ENCODE data around the gene NME3. TPM values are rescaled to one million over a fixed set of nuclear protein-coding genes. Genes with fewer than 3 reads are reported as not detected.
A peak's percentile ranks its signal among the peaks of the same experiment; 100 is the strongest.

NME3 gene
- total RNA-seq, 1 donor from 2014 or later = 53.8 TPM

GRCh38 chr16:1818204-1818872 is 47.0 kb upstream of the NME3 start:
- peak; percentile 87 for DNase-seq (ENCODE audit: low spot score)
- Mint-ChIP-seq H3K27me3 (ENCODE audit: low read depth) (no peaks in the 10 kb centered on the region), H3K4me1 (ENCODE audit: low read depth) (peaks cover under 1% of the 10 kb centered on the region), H3K27ac (ENCODE audit: unreplicated experiment) (no peak overlapping the region), H3K9me3 (ENCODE audit: low read depth) (no peaks in the 10 kb centered on the region), H3K36me3 (ENCODE audit: low read depth) (peaks cover 6% of the 10 kb centered on the region), H3K4me3 (ENCODE audit: unreplicated experiment) (no peak overlapping the region)
- TF ChIP-seq, protein P1, sequence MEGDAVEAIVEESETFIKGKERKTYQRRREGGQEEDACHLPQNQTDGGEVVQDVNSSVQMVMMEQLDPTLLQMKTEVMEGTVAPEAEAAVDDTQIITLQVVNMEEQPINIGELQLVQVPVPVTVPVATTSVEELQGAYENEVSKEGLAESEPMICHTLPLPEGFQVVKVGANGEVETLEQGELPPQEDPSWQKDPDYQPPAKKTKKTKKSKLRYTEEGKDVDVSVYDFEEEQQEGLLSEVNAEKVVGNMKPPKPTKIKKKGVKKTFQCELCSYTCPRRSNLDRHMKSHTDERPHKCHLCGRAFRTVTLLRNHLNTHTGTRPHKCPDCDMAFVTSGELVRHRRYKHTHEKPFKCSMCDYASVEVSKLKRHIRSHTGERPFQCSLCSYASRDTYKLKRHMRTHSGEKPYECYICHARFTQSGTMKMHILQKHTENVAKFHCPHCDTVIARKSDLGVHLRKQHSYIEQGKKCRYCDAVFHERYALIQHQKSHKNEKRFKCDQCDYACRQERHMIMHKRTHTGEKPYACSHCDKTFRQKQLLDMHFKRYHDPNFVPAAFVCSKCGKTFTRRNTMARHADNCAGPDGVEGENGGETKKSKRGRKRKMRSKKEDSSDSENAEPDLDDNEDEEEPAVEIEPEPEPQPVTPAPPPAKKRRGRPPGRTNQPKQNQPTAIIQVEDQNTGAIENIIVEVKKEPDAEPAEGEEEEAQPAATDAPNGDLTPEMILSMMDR (IDR thresholded peaks at IDR 0.05) = no peak

DNA sequence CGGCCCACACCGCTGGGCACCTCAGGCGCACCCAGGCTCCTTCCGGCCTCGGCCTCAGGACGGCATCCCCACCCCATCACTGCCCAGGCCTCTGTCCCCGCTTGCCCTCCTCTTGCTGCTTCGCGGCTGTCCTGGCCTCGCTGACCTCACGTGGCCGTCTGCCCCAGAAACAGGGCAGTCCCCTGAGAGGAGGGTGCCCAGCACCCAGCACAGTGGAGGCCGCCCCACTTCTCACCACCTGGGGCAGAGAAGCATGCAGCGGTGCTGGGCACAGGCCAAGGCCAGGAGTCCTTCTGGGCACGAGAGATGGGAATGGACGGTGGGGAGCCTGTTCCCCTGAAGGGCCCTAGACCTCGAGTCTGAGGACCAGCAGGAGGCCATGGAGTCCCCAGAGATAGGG is 46.4 kb upstream of the NME3 start:
- Mint-ChIP-seq H3K9me3 (ENCODE audit: low read depth) (no peaks in the 10 kb centered on the region), H3K36me3 (ENCODE audit: low read depth) (peaks cover 6% of the 10 kb centered on the region), H3K27me3 (ENCODE audit: low read depth) (no peaks in the 10 kb centered on the region), H3K4me1 (ENCODE audit: low read depth) (peaks cover 7% of the 10 kb centered on the region), H3K27ac (ENCODE audit: unreplicated experiment) (no peak overlapping the region), H3K4me3 (ENCODE audit: unreplicated experiment) (no peak overlapping the region)
- TF ChIP-seq, protein P1 (IDR thresholded peaks at IDR 0.05) = no peak
- no peak for DNase-seq (ENCODE audit: low spot score)

- H3K9me3 Mint-ChIP-seq (ENCODE audit: low read depth) = no peaks in the 10 kb centered on the region
- peaks cover 12% of the 10 kb centered on the region for H3K4me1 Mint-ChIP-seq (ENCODE audit: low read depth)
- peaks cover 6% of the 10 kb centered on the region for H3K36me3 Mint-ChIP-seq (ENCODE audit: low read depth)
- TF ChIP-seq, protein P1 (IDR thresholded peaks at IDR 0.05) = no peak
- no peak overlapping the region for H3K27ac Mint-ChIP-seq (ENCODE audit: unreplicated experiment)
- H3K4me3 Mint-ChIP-seq (ENCODE audit: unreplicated experiment) = no peak overlapping the region
- DNase-seq (ENCODE audit: low spot score) = peak; percentile 78
- no peaks in the 10 kb centered on the region for H3K27me3 Mint-ChIP-seq (ENCODE audit: low read depth)
Observed at GRCh38 chr16:1817276-1817589, 45.9 kb upstream of the NME3 start.

DNA sequence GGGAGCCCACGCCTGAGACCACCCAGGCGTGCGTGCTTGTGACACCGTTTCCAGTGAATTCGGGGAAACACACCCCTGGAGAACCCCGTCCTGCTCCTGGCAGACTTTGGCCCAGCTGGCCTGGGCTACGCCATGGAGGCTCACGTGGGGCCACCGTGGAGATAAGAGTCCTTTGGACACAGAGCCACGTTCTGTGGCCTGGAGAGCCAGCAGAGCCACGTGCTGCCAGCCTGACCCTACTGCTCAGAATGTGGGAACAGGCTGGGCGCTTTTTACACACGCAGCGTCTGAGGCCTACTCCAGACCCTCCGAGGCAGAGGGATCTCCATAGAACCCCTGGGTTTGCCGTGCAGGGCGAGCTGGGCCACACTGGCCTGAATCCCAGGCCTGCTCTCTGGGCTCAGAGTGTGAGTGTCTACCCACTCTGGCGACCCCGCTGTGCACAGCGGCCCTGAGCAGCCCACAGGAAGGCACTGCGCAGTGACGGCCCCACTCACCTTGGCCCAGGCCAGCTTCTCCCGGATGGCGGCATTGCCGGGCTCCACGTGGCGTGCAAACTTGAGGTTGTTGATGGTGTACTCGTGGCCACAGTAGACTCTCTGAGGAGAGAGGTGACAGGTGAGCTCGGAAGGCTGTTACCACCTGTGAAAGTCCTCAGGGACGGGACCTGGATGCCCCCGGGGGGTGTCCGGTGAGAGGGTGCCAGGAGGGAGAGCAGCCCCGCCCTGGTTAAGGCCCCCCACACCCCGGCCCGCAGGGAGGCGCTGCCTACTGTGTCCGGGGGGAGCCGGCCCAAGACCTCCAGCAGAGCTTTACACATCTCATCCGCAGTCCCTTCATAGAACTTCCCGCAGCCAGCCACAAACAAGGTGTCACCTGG is 45.3 kb upstream of the NME3 start:
- peaks cover 12% of the 10 kb centered on the region for H3K4me1 Mint-ChIP-seq (ENCODE audit: low read depth)
- H3K36me3 Mint-ChIP-seq (ENCODE audit: low read depth) = peaks cover 6% of the 10 kb centered on the region
- no peak overlapping the region for H3K4me3 Mint-ChIP-seq (ENCODE audit: unreplicated experiment)
- TF ChIP-seq, protein P1 (IDR thresholded peaks at IDR 0.05) = no peak
- H3K27ac Mint-ChIP-seq (ENCODE audit: unreplicated experiment) = no peak overlapping the region
- peak; percentile 80 for DNase-seq (ENCODE audit: low spot score)
- no peaks in the 10 kb centered on the region for H3K9me3 Mint-ChIP-seq (ENCODE audit: low read depth)
- no peaks in the 10 kb centered on the region for H3K27me3 Mint-ChIP-seq (ENCODE audit: low read depth)

GRCh38 chr16:1815461-1815860 is 44.1 kb upstream of the NME3 start:
- H3K4me3 Mint-ChIP-seq (ENCODE audit: unreplicated experiment) = no peak overlapping the region
- H3K27me3 Mint-ChIP-seq (ENCODE audit: low read depth) = no peaks in the 10 kb centered on the region
- TF ChIP-seq, protein P1 (IDR thresholded peaks at IDR 0.05) = no peak
- H3K9me3 Mint-ChIP-seq (ENCODE audit: low read depth) = no peaks in the 10 kb centered on the region
- peaks cover 6% of the 10 kb centered on the region for H3K36me3 Mint-ChIP-seq (ENCODE audit: low read depth)
- peak; percentile 33 for DNase-seq (ENCODE audit: low spot score)
- no peak overlapping the region for H3K27ac Mint-ChIP-seq (ENCODE audit: unreplicated experiment)
- peaks cover 12% of the 10 kb centered on the region for H3K4me1 Mint-ChIP-seq (ENCODE audit: low read depth)
